GM18508 (cell line): ENCODE data around the gene NDFIP1.
"Not testable (repeated sequence)": the region's sequence is repeated elsewhere in the genome, so short reads cannot be mapped to it uniquely, and the experiment has no call there.

ENCODE experiments used
- ATAC-seq: cut with Tn5 transposase; IDR thresholded peaks from one replicate; pipeline ENCODE4 v1.9.1; 2021; ENCODE audit warnings: moderate number of reproducible peaks; ENCODE audit not compliant: insufficient read depth, unreplicated experiment

The NDFIP1 gene

DNA sequence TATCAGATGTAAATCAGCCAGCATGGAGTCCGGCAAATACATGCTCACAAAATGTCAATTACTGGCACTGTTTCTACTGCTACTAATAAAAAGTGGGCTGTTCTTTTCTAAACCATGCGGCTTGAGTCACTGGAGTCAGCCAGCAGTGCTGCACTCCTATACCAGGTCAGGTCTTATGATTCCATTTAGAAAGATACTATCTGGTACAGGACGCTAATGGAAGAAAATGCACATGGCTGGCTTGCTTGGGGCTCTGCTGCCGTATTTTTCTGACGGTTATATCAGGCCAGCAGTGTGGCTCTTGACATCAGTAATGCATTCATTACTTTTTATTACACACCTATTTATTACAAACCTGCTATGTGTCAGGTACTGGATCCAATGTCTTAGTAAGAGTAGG, 74.3 kb downstream of the NDFIP1 start:
- ATAC-seq = no peak

DNA sequence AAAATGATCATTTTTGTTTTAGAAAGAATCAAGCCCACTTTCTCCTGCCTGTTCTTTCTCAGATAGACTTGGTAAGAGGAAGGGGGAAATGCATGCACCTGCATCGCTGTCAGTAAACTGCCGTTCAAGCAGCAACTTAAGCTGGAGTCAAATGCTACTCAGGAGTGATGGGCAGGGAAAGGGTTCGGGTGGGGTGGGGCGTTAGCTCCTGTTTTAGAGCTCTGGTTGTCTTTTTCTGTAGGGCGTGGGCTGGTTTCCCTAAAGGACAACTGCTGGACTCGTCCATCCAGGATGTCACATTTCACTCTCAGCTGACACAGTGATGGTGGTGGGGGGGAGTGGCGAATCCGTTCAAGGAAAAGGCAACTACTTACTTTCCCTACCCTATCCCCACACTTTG, 75.0 kb downstream of the NDFIP1 start:
- no peak for ATAC-seq

DNA sequence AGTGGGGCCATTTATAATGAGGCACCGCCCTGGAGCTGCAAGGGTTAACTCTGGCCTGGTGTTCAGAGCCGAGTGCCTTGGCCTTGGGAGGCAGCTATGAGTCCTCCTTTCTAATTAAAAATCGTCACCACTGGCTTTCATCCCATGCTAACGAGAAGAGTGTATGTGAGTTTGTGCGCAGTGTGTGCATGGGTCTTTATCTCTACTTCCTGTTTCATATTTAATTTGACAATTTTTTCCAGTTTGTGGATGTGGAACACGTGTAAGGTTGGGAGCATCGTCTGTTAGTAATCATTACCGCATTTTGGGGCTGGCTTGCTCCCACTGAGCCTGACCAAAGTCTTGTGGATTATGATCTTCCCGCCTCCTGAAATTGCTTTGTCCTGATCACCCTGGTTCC, 76.4 kb downstream of the NDFIP1 start:
- no peak for ATAC-seq

GRCh38 chr5:142186514-142186856, 77.9 kb downstream of the NDFIP1 start:
- ATAC-seq = no peak

DNA sequence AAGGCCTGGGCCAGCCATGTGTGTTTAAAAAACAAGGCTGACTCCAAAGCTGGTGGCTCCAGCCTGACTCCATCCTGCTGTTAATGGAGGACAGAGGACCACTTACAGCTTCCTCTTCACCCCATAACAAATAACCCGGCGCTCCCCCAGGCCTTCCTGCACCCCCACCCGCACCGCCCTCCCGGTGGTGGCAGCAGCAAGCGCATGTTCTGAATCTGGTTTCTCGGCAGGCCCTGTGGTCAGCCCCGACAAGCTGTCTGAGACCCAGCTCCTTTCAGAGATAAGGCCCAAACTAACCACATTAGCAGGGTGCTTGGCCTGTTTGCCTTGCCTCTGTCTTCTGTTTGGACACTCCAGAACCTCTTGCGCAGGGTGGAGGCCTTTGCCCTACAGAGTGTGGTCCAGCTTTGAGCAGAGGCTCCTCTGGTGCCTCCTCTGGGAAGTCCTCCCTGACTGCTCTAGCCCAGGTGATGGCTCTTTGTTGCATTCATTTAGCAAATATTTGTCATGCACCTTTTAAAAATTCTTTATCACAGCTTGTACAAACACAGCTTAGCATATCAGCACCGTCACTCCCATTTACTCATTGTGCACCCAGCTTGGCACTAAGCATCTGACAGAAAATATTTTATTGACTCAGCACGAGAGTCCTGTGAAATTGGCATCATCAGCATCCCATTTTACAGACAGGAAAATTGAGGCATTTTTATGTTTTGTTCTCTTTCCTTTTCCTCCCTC, 78.4 kb downstream of the NDFIP1 start:
- ATAC-seq = no peak

GRCh38 chr5:142188691-142189090, 80.1 kb downstream of the NDFIP1 start:
- ATAC-seq = not testable (repeated sequence)

GRCh38 chr5:142189813-142190212, 81.2 kb downstream of the NDFIP1 start:
- ATAC-seq = no peak

DNA sequence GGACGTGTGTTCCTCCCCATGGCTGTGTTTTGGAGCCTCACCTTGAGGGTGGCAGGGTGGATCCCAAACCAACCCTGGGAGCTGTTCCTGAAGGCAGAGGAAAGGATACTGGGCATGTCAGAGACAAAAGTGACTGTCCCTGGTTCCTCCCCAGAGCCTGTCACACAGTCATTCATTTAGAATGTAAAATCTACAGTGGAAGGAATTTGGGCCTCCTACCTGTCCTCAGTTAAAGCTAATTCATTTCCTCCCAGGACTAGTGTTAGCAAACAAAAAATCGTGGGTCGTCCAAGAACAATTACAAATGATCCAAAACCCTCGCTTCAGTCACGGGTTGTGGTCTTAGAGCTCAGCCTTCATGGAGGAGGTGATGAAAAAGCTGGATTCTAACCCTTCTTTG, 83.2 kb downstream of the NDFIP1 start:
- no peak for ATAC-seq

GRCh38 chr5:142192286-142193113, 83.9 kb downstream of the NDFIP1 start:
- ATAC-seq = no peak

DNA sequence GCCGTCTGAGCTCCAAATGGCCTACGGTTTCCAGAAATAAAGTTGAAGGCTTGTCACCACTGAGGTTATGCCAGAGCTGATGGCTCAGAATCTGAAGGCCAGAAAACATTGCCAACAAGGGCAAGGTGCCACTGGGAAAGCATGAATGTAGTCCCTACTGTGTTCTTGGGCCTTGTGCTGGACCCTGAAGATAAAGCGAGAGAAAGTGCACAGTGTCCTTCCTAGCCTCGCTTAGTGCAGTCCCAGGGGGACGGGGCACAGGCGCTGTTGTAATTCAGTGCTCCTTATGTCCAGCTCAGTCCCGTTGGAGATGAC, 84.5 kb downstream of the NDFIP1 start:
- no peak for ATAC-seq

DNA sequence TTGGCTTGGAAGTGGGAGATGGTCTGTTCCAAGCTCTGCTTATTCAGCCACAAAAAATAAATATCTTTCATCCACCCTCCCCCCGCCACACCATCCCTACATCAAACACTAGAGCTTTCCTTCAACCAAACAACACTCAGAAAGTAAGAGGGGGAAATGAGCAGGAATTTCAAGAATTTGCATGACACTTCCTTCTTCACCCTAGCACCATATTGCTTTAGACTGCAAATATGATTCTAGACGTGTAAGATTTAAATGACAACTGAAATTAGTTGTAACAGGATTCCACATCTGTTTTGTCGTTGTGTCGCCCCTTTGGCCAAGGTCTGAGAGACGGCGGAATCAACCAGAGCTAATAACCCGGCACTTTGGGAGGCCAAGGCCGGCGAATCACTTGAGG, 88.5 kb downstream of the NDFIP1 start:
- ATAC-seq = no peak

DNA sequence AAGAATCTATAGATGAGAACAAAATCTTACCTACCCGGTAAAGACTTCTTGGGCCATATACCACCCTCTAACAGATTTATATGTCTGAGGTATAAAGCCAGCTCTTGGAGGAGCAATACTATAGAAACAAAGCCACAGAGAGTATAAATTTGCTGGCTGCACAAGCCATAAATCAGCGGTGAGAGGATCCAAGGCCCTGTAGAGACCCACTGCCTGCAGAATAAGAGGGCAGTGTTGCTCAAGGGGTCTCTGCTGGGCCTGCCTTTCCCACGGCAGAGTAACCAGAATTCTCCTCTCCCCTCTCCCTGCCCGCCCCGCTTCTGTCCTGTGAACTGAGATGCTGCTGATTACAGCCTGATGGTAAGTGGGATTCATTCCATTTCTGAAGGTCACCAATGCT, 89.2 kb downstream of the NDFIP1 start:
- no peak for ATAC-seq

GRCh38 chr5:142199388-142199787, 90.8 kb downstream of the NDFIP1 start:
- no peak for ATAC-seq

- ATAC-seq = no peak
Observed at GRCh38 chr5:142200387-142200786, 91.8 kb downstream of the NDFIP1 start.

DNA sequence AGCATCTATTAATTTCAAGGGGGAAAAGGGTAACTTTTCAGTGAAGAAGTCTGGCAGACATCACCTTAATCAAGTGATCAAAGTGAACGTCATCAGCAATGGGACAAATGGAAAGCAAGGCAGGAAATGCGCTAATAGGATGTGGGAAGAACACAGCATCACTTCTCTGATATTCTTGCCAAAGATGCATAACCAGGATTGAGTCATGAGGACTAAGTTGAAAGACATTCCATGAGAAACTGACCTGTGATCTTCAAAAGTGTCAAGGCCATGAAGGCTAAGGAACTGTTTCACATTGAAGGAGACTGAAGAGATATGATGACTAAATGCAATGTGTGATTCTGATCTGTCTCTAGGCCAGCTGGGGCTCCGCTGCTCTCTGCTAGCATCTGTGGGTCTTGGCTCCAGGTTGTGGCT, 92.9 kb downstream of the NDFIP1 start:
- ATAC-seq = no peak

GRCh38 chr5:142202282-142202681, 93.7 kb downstream of the NDFIP1 start:
- no peak for ATAC-seq
